HCT116 (cell line): Measurements from ENCODE around the gene IFNA14.

ENCODE experiments used
- CBX3 ChIP-seq: IDR thresholded peaks from 2 replicates; pipeline ENCODE4 v1.6.1; 2012; ENCODE audit warnings: low read depth
- CEBPB ChIP-seq: IDR thresholded peaks from 2 replicates; pipeline ENCODE4 v1.6.1; 2012; ENCODE audit warnings: low read depth
- CTCF ChIP-seq, 3 experiments: fragments of 200-600 bp in 1 of 3; sonication (generic) in 1 of 3; IDR thresholded peaks in 2 of 3; conservative IDR thresholded peaks in 1 of 3; 2 replicates each; pipeline ENCODE4 v1.5.1; 2012 to 2017; ENCODE audit warnings: low read depth in 2 of 3, low read length in 2 of 3, antibody characterized with exemption in 1 of 3, borderline replicate concordance in 1 of 3, control low read depth in 1 of 3, mild to moderate bottlenecking in 1 of 3, mixed read lengths in 1 of 3, mixed run types in 1 of 3, moderate library complexity in 1 of 3; ENCODE audit not compliant: insufficient read depth in 1 of 3
- EGR1 ChIP-seq: IDR thresholded peaks from 2 replicates; pipeline ENCODE4 v1.6.1; 2012; ENCODE audit warnings: low read depth
- EZH2 ChIP-seq: fragments of 200-600 bp; sonication (generic); IDR thresholded peaks from 2 replicates; pipeline ENCODE4 v1.6.1; 2017; ENCODE audit warnings: antibody characterized with exemption, mixed run types
- JUND ChIP-seq: IDR thresholded peaks from 2 replicates; pipeline ENCODE4 v1.6.1; 2012
- POLR2A ChIP-seq: IDR thresholded peaks from 2 replicates; pipeline ENCODE4 v1.7.0; 2011; ENCODE audit warnings: borderline replicate concordance; ENCODE audit not compliant: insufficient read depth, insufficient read length; ENCODE audit errors: extremely low read depth
- POLR2AphosphoS5 ChIP-seq: IDR thresholded peaks from 2 replicates; pipeline ENCODE4 v1.6.1; 2011; ENCODE audit warnings: mild to moderate bottlenecking, low read depth, low read length, moderate library complexity
- RAD21 ChIP-seq: IDR thresholded peaks from 2 replicates; pipeline ENCODE4 v1.6.1; 2012; ENCODE audit warnings: low read depth, mild to moderate bottlenecking
- YY1 ChIP-seq: IDR thresholded peaks from 2 replicates; pipeline ENCODE4 v1.6.1; 2011; ENCODE audit warnings: low read length, low read depth, moderate library complexity, mild to moderate bottlenecking; ENCODE audit not compliant: insufficient replicate concordance; ENCODE audit errors: extremely low read depth
- ZNF274 ChIP-seq: fragments of 200-500 bp; sonication (Bioruptor generic); IDR thresholded peaks from 2 replicates; pipeline ENCODE4 v1.6.1; 2014; ENCODE audit warnings: mild to moderate bottlenecking, low read depth, low read length, inconsistent platforms
- TF ChIP-seq, protein P1 (sequence below): IDR thresholded peaks from 2 replicates; pipeline ENCODE4 v1.6.1; 2012; ENCODE audit warnings: low read depth
- TF ChIP-seq, protein P2 (sequence below): IDR thresholded peaks from 2 replicates; pipeline ENCODE4 v1.6.1; 2012

DNA sequence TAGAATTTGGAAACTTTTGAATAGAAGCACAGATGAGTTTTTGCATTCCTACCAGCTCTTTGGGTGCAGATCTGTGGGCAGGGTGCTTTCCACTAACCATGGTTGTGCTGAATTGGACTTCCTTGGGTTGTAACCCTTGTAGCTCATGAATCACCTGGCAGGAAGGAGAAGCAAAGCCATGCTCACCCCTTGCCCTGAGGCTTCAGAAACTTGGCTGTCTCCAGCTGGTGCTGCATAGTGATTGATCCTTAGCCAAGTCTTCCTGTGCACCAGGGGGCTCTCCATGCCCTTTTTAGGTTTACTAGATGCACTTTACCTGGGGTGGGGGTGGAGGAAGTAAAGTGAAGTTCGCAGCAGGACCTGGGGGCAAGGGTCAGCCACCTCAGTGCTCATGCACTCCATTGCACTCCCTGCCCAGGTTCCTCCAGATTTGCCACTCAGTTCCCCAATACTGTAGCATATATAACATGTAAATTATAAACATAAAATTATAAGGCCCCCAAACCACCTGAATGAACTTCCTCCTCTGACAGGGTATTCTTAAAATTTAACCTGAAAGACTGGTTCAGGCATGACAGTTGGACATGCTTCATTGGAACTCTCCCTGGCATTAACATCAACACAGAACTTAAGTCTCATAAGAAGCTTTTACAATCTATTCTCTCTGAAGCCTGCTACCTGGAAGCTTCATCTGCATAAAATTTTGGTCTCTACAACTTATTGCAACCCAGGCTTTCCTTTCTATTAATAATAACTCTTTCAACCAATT is 25.8 kb upstream of the IFNA14 start:
- TF ChIP-seq, protein P1, sequence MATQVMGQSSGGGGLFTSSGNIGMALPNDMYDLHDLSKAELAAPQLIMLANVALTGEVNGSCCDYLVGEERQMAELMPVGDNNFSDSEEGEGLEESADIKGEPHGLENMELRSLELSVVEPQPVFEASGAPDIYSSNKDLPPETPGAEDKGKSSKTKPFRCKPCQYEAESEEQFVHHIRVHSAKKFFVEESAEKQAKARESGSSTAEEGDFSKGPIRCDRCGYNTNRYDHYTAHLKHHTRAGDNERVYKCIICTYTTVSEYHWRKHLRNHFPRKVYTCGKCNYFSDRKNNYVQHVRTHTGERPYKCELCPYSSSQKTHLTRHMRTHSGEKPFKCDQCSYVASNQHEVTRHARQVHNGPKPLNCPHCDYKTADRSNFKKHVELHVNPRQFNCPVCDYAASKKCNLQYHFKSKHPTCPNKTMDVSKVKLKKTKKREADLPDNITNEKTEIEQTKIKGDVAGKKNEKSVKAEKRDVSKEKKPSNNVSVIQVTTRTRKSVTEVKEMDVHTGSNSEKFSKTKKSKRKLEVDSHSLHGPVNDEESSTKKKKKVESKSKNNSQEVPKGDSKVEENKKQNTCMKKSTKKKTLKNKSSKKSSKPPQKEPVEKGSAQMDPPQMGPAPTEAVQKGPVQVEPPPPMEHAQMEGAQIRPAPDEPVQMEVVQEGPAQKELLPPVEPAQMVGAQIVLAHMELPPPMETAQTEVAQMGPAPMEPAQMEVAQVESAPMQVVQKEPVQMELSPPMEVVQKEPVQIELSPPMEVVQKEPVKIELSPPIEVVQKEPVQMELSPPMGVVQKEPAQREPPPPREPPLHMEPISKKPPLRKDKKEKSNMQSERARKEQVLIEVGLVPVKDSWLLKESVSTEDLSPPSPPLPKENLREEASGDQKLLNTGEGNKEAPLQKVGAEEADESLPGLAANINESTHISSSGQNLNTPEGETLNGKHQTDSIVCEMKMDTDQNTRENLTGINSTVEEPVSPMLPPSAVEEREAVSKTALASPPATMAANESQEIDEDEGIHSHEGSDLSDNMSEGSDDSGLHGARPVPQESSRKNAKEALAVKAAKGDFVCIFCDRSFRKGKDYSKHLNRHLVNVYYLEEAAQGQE: no peak
- TF ChIP-seq CTCF (IDR thresholded peaks at IDR 0.05 in 2 of 3, conservative IDR thresholded peaks at IDR 0.05 in 1 of 3; ENCODE audit: borderline replicate concordance in 1 of 3, insufficient read depth in 1 of 3, low read depth in 2 of 3, low read length in 2 of 3): no peak
- TF ChIP-seq JUND: no peak
- TF ChIP-seq POLR2AphosphoS5: no peak
- no peak for TF ChIP-seq ZNF274
- no peak for TF ChIP-seq YY1
- no peak for TF ChIP-seq RAD21
- no peak for TF ChIP-seq POLR2A
- no peak for TF ChIP-seq CBX3
- TF ChIP-seq, protein P2, sequence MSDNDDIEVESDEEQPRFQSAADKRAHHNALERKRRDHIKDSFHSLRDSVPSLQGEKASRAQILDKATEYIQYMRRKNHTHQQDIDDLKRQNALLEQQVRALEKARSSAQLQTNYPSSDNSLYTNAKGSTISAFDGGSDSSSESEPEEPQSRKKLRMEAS: no peak
- TF ChIP-seq EZH2: no peak
- no peak for TF ChIP-seq EGR1
- no peak for TF ChIP-seq CEBPB
